GM19240 (cell line): ENCODE results near the gene ZNF521.
A peak's percentile ranks its signal among the peaks of the same experiment; 100 is the strongest.

ENCODE experiments used
- DNase-seq: peaks from one replicate; pipeline ENCODE4 v3.0.0; 2011; ENCODE audit warnings: low spot score; ENCODE audit not compliant: insufficient read length

The ZNF521 gene

DNA sequence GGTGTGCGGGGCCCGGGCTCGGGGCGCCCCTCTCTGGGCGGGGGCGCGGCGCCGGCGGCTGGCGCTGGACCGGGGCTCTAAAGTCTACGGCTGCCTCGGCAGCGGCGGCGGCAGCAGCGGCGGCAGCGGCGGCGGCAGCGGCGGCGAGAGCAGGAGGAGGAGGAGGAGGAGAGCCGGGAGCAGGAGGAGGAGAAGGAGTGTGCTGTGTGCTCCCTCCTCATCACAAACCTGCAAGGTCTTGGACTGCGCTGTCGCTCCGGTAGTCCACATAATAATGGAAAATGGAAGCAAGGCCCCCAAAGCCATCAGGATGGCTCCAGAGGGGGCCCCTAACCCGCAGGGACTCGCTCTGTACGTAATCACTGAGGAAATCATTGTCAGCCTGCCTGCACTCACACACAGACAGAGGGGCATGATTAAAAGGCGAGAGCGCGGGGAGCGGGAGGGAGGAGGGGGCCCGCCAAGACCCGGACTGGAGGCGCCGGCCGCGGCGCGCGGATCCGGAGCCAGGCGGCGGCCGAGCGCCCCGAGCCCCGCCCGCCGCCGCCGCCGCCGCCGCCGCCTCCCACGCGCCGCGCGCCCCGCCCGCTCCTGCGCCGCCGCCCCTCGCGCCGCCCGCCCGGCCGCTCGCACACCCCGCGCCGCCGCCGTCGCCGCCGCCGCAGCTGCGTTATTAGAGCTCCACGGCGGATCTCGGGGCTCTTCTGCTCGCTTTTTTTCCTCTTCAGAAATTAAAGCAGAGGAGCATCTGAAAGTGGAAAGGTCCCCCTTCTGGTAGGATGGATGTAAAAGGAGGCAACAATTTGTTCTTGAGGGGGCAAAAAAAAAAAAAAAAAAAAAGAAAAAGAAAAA is at the start of gene ZNF521:
Gene ZNF521 (minus strand): TSS at position 390 of the 852 bp plus-strand sequence. CDS start 1,220 bp downstream, outside the sequence.
- DNase-seq = no peak

DNA sequence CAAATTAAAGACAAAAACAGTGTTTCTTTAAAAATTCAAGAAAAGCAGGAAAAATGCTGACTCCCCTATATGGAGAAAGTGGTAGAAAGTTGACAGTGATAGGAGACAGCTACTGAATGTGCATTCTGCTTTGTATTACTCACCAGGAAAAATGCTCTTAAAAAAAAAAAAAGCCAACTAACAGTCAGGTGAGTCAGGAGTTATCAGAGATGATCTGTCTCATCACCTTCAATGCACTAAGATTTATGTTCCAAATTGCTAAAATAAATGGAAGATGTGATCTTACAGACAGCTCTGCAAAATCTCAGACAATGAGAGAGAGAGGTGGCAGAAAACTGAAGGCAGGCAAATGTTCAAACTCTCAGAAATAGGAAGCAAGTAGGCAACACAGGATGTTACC is 47.6 kb upstream of the ZNF521 start:
- DNase-seq = no peak

DNA sequence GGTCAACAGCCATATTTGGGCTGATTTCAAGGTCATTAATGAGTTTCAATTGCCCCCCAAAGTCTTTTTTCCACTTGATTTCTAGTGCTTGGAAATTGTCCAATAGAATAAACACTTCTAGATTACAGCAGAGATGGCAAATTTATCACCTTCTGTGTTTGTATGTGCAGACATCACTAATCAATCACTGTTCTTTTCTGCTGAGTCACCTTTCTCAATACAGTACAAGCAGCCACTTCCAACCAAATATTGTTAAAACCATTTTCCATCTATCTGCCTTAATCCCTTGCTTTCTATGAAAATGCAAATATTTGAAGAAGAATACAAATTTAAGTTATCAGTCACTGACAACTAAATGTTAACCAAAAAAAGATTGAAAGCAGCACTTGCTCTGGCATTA is 40.2 kb upstream of the ZNF521 start:
- DNase-seq = no peak

DNA sequence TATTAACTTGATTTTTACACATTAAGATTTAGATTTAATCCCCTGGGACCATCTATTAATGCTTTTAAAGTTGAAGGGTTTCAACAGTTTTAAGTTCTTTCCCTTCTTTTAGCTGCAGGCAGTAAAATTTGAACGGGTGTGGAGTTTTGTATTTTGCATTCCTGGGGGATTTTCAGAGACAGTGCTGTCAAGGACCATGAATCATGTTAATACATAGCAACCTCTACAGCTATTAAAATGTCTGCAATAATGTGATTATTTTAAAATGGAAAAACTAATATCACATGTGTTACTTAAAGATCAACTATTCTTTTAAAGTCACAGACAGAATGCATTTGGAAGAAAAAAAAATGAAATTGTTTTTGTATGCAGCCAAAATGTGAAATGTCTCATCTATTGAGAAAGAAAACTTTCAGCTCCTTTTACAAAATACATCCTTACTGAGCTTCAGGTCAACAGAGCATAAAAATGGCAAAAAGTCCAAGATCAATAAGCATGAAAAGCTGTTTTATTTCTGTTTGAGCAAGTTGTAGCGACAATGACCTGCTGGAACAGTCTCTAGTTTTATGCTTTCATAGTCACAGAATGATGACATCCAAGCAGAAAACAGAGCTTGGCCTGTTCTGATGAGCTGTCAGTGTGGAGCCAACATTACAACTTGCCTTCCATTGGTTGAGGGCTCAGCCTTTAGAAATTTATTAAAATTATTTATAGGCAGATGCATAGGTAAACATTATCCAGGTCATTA is 21.6 kb upstream of the ZNF521 start:
- DNase-seq = no peak

DNA sequence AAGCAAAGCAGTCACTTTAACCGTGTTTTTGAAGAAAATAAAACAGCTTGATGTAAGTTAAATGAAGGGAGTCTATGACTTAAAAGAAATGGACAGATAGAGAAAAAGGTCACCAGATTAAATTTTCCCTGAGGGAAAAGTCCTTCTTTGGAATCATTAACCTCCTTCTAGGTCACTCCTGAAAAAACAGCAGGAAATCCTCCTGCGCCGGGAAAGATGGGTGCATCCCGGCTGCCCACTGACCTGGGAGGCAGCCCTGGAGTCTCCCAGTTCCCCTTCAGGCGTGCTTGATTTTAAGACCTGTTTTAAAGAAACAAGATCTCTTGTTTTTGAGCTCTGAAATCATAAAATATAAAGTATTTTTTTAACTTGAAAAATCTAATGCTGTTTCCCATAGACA is 18.4 kb upstream of the ZNF521 start:
- DNase-seq = no peak

DNA sequence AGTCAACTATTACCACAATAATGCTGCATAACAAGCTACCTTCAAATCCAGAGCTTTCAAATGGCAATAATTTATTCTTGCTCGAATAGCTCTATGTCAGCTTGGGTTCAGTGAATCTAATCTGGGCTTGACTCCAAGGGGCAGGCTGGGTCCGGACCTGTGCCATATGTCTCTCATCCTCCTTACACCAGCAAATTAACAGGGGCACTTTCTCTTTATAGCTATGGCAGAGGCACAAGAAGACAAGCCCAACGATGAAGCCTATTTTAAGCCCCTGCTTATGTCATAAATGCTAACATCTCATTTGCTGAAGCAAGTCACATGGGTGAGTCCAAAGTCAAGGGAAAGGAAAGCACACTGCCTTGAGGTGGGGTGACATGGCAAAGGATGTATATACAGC is 13.3 kb upstream of the ZNF521 start:
- no peak for DNase-seq

DNA sequence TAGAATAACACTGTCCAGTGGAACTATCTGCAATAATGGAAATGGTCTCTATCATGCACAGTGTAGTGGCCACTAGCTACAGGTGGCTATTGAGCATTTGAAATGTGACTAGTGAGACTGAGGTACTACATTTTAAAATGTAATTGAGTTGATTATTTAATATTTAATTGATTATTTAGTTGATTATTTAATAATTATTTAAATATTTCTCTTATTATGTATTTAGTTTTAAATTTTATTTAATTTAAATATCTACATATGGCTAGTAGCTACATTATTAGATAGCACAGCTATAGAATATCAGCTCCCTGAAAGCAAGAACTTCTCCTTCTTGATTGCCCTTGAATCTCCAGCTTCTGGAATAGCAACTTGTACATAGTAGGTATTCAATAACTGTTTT is 12.8 kb upstream of the ZNF521 start:
- DNase-seq = no peak

DNA sequence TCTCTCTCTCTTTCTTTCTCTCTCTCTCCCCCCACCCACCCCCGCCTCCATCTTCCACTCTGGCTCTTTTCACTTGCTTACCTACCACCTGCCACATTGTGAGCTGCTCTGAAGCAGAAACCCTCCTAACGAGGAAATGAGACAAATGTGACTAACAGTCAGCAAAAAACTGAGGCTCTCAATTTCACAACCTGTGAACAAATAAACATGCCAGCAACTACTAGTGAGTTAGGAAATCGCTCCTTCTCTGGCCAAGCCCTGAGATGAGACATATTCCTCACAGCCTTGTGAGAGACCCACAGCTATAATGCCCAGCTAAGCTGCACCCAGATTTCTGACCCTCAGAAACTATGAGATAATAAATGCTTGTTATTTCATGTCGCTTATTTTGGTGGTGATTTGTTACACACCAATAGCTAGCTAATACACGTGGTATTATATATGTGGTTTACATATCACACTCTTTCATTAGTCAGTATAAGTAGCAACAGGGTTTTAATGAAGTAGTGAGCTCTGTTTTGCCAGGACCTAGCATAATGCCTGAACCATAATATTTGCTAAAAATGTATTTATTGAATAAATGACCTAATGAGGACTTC is 8.4 kb upstream of the ZNF521 start:
- no peak for DNase-seq

DNA sequence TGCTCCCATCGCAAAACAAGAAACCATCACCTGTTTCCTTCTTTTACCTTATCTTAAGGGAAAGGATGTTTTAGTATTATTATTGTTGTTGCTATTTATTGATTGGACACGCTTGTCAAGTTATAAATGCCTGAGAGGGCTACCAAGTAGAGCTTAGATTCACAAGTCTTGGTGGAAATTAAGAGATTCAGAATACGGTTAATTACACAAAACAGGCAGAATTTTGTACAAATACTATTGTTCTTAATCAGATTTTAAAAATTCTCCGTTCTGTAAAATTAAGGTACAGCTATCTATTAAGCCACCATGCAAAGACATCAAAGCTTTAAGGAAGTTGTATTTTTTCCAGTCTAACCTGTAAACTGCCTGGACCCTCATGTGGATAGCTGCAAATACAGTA is 1.1 kb upstream of the ZNF521 start:
- DNase-seq = no peak

DNA sequence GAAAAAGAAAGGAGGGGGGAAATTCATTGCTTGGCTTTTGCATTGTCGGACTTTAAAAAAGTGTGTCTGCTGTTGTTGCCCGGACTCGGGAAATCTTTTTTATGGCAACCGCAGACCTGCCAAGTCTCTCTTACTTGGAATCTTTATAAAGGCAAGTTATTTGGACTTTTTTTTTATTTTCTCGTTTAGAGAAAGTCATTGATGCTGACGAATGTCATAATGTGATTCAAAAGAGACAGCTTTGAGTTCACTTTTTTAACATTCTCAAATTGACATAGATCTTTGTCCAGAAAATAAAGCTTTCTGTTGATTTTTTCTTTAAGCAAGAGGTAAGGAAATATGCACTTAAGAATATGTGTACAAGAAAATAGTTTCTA is 651 bp upstream of the ZNF521 start:
- no peak for DNase-seq

DNA sequence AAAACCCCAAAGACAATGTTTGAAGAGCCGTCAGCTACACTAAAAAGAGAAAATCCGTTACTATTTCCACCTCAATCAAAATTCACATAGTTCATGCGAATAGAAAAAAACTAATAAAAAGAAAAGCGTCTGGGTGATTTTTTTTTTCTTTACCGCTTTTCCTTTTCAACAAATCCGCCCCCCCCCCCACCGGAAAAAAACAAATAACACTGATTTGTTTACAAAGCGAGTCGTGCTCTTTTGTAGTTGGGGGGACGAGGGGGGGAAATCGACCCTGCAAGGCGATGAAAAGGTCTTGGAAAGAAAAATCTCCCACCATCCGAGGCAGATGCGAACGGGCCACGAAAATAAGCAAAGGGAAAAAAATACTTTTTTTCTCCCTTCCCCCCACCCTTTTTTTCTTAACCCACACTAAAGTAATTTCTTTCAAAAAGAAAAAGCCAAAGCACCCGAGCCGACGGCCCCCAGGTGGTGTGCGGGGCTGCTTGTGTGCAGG is 638 bp downstream of the ZNF521 start:
- DNase-seq = no peak

DNA sequence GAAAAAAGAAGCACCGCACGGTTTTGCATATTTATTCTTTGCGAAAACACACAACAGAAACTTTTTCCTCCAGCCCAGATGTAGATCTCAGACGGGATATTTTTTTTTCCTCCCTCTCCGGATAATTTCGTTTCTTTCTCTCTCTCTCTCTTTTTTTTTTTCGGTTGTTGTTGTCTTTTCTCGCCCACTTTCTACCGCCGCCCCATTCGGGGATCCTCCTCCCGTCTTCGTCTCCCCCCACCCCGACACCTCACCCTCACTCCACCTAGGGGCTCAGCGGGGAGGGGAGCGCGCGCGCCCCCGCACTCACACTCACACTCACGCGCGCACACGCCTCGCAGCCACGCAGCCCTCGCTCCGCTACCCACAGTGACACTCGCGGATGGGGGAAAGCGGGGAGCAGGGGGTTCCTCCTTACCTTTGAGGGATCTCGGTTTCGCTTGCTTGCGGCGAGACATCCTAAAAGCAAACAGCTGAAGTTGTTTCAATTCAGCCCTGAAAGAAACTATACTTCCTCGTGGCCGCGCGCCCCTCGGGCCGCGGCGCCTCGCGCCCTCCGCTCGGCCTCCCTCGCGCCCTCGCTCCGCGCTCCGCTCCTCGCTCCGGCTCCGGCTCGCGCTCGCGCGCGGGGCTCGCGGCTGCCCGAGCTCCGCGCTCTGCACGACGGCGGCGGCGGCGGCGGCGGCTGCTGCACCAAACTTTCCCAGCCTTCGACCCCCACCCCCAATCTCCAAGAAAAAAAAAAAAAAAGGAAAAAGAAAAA is 1.3 kb downstream of the ZNF521 start:
- peak; percentile 26 for DNase-seq

DNA sequence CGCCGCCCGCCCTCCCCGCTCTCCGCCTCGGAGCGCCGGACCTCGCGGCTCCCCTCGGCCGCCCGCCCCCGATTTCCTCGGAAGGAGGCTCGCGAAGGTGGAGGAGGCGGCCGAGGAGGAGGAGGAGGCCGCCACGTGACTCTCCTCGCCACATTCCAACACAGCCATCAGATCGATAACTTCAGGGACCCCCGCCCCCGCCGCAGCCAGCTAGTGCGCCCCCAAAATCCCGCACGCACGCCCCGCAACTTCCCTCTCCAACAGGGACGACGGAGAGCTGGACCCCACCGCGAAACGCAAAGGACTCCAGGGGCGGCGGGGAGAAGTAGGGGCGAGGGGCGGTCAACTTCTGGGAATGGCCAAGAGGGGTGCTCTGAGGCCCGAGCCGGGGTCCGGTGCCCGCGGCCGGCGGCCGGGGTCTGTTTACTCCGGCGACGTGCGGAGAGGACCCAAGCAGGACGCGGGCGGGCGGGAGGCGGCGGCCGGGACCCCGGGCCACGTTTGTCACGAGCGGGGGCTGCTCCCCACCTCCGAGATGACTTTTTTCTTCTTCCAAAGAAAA is 2.0 kb downstream of the ZNF521 start:
- DNase-seq = no peak

DNA sequence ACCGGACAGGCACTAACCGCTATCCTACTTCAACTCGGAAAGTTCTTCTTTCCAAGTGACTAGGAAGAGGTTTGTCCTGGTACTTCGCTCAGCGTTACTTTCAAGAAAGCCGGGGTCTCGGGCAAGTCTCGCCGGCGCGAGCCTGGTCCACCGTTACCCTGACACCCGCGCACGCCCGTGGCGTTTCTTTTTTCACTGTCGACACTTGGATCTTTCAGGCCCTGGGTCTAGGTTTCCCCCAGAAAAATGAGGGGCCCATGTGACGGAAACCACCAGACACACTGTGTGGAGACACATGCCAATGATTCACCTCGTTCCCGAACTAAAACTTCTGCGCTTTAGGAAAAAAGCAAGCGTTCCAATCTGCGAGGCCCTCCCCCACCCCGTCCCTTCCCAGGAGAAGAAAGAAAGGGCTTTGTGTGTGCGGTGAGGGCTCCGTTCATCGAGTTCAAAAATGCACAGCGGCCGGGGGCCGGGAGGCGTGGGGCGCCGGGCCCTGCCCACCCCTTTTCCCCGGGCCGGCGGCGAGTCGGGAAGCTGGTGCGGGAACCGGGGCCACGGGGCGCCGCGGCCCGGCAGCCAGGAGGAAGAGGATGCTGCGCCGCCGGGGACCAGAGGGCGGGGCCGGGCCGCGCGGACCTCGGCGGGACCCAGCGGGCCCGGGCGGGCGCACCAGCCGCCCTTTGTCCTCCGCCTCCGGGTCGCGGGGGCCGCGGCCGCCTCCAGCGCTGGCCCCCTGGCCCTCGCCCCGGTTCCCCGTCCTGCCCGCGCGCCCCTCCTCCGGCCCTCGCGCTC is 2.6 kb downstream of the ZNF521 start:
- DNase-seq = no peak

DNA sequence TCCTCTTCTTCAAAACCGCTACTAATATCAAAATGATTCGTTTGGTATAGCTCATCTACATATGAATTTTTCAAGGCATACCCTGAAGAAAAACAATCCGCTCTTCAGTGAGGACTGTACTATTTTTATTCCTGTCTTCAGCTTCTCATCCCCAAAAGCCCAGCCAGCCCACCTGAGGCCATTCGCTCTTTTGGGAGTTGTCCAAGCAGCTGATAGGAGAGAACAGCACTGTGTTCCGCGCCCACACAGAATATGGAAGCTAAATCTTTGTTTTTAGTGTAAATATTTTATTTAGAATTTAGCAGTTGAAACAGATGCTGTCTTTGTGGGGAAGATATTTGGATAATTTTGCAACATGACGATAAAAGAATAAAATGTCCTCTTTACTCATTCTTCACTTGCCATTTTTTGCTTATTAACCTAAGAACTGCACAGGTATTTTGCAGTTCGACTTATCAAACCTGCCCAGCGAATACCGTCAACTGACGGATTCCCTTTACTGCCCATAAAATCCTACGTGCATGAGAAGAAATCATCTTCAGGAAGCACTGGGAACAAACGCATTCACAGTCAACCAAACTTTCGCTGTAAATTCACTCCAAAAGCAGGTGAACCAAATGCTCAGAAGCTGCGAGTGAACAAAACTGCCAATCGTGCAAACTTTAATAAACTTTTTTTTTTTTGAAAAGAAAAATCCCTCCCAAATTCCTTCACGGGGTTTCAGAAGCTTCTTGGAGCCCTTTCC is 3.4 kb downstream of the ZNF521 start:
- DNase-seq = no peak

DNA sequence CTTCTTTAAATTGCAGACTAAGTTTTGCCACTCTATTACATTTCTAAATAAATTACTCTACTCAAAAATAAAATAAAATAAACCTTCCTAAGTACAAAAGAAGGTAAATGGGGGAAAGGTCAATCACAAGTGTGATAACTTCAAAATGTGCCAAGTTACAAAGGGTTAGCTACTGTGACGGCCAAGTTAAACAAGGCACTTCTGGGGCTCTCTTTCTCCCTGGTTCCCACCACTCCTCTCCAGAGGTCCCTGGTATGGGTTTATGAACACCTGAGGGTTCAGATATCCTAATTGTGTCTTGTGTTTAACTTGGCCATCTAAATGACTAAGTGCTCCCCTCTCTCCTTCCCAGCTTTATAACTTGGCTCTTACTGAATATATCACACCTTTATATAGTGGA is 5.4 kb downstream of the ZNF521 start:
- no peak for DNase-seq

DNA sequence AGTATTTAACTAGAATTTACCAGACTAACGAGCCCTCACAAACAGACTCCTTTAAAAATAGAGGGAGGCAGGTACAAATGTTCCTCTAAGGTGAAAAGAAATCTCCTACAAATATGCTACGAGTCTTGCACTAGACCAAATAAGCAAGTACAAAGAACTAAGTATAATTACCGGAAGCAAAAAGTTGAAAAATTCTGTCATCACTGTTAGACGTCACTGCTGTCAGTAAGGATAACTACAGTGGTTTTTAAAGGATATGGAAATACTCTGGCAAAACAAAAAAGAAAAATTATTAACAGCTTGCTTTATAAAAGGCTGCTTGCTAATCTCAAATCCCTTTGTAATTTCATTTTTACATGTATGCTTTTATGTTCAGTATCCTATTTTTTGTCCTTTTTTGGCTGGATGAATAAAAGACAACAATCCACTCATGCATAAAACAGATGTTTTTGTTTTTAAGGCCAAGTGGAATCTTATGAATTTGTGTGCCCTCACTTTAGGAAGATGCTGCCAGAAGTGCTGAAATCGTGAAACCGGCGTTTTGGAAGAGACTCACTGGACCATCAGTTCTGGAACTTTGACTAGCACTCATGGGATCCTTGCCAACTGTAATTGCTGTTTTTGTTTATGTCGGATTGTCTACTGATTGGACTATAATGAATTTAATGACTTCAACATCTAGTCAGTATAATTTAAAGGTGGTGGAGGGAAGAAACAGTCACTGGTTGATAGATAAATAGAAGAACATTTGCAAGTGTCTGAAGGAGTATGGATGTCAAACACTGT is 6.7 kb downstream of the ZNF521 start:
- no peak for DNase-seq

DNA sequence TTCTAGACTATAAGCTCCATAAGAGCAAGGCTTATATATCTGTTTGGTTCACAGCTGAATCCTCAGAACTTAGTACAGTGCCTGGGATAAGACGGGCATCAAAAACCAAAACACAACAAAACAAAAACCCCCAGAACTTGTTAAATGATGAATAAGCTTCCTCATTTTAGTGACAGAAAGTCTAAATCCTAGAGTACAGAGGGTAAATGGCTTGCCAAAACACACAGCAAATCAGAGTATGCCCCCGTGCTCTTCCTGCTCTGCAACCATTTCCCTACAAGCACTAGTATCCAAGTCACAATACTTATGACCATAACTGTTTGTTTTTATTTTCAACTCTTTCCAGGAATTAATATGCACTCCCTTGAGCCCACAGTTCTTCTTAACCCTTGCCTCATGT is 10.1 kb downstream of the ZNF521 start:
- no peak for DNase-seq

DNA sequence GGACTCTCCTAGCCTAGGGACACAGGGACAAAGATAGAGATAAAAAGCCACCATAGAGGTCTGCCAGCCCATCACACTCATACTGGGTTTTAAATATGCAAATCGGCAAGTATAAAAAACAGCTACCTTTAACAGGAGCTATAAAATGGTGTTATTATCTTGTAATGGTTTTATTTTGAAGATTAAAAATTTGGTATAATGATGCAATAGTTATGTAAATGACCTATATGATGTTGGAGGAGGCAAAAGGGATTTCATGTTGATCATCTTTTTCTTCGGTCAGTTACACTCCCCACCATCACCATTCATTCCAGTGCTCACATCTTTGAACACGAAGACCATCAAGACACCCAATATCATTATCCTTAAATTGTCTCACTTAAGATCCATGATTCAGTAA is 11.2 kb downstream of the ZNF521 start:
- DNase-seq = no peak
